Upper lobe of right lung (tissue), 1 donor: ENCODE measurements around the gene HEY2. TPM values are rescaled to one million over a fixed set of nuclear protein-coding genes. Genes with fewer than 3 reads are reported as not detected.

Experiments used
- ATAC-seq: fragments of 200-7000 bp; cut with Tn5 transposase; one replicate; pipeline ENCODE4 v1.9.1; 2020; ENCODE audit warnings: mild to moderate bottlenecking, moderate library complexity
- DNase-seq: peaks from one replicate; pipeline ENCODE4 v3.0.0-alpha.2; 2020
- H3K27ac ChIP-seq: fragments of 200-600 bp; one replicate; pipeline ENCODE4 v1.8.0; 2022
- H3K27me3 ChIP-seq: fragments of 200-600 bp; one replicate; pipeline ENCODE4 v1.8.0; 2022; ENCODE audit warnings: mild to moderate bottlenecking
- H3K36me3 ChIP-seq: fragments of 200-600 bp; one replicate; pipeline ENCODE4 v1.8.0; 2022
- H3K4me1 ChIP-seq: fragments of 200-600 bp; one replicate; pipeline ENCODE4 v1.8.0; 2022
- H3K4me3 ChIP-seq: fragments of 200-600 bp; one replicate; pipeline ENCODE4 v1.8.0; 2022; ENCODE audit warnings: mild to moderate bottlenecking
- H3K9me3 ChIP-seq: fragments of 200-600 bp; one replicate; pipeline ENCODE4 v1.8.0; 2022
- intact Hi-C: fragments of 100-400 bp; cut with DNase I; formaldehyde crosslinking; loops from one replicate; pipeline ENCODE4 v1.11.0; 2022
- total RNA-seq: library from RNA; stranded (reverse); fragmentation: NEBNext Ultra II Directional; extraction: Animal tissue kit (Norgen Biotek cat#: 25700); gene quantifications from one replicate; pipeline ENCODE4 v1.2.1, GENCODE V29; 2021
- TF ChIP-seq, protein P1 (sequence below): fragments of 200-600 bp; IDR thresholded peaks from one replicate; pipeline ENCODE4 v1.8.0; 2022; ENCODE audit warnings: antibody characterized with exemption
- donor health status: DM: no; HTN: yes; CAD: no; lungs with severe emphysema.

Gene HEY2
- total RNA-seq, 1 donor from 2014 or later: 2.2 TPM

DNA sequence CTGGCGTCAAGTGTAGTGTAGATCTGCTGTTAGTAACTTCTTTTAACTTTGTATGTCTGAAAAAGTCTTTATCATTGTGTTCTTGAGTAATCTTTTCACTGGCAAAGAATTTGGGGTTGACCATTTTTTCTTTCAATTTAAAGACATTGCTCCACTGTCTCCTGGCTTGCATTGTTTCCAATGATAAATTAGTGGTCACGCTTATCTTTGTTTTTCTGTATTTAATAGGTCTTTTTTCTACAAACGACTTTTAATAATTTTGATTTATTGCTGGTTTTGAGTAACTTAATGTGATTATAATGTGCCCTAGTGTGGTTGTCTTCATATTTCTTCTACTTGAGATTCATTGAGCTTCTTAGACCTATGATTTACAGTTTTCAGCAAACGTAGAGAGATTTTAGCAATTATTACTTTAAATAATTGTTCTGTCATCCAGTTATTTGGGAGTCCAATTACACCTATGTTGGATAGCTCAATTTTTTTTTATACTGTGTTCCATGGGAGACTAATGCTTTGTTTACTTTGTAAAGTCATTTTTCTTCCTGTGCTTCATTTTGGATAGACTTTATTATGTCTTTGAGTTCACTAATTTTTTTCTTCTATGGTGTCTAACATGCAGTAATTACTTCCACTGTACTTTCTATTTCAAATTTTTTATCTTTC lies 38.3 kb upstream of the HEY2 start:
- TF ChIP-seq, protein P1, sequence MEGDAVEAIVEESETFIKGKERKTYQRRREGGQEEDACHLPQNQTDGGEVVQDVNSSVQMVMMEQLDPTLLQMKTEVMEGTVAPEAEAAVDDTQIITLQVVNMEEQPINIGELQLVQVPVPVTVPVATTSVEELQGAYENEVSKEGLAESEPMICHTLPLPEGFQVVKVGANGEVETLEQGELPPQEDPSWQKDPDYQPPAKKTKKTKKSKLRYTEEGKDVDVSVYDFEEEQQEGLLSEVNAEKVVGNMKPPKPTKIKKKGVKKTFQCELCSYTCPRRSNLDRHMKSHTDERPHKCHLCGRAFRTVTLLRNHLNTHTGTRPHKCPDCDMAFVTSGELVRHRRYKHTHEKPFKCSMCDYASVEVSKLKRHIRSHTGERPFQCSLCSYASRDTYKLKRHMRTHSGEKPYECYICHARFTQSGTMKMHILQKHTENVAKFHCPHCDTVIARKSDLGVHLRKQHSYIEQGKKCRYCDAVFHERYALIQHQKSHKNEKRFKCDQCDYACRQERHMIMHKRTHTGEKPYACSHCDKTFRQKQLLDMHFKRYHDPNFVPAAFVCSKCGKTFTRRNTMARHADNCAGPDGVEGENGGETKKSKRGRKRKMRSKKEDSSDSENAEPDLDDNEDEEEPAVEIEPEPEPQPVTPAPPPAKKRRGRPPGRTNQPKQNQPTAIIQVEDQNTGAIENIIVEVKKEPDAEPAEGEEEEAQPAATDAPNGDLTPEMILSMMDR: no peak
- intact Hi-C loops: no loop called here
- H3K4me3 ChIP-seq: no peak overlapping the region
- no peak overlapping the region for H3K27ac ChIP-seq
- H3K9me3 ChIP-seq: no peaks in the 10 kb centered on the region
- no peaks in the 10 kb centered on the region for H3K4me1 ChIP-seq
- ATAC-seq (no peak), DNase-seq (no peak)
- H3K27me3 ChIP-seq: no peaks in the 10 kb centered on the region
- H3K36me3 ChIP-seq: no peaks in the 10 kb centered on the region

DNA sequence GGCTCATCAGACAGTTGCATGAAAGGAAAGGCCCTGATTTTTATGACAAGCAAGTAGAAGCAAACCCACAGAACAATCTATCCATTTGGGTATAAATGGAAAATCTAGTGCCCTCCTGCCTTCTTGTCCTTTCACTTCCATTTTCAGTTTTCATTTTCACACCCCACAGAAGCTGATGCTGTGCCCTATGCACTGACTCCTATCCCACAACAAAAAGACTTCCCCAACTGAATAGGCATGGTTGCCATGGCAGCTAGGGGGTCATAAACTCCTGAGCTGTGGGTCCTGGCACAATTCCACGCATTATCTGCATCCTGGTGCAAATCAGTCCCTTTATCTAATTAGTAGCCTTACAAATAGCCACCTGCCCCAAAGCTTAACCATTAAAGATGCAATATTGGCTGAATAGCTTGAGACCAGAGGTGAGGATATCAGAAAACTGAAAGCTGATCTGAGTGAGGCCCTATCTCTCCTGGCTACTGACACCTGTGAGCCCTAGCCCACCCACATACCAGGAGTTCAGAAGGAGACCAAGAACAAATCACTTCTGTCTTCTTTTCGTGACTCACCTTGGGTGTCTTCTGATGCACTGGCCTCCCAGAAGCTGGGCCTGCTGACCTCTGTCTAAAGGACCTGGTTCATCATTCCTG lies 34.9 kb upstream of the HEY2 start:
- TF ChIP-seq, protein P1: no peak
- no peak for ATAC-seq

DNA sequence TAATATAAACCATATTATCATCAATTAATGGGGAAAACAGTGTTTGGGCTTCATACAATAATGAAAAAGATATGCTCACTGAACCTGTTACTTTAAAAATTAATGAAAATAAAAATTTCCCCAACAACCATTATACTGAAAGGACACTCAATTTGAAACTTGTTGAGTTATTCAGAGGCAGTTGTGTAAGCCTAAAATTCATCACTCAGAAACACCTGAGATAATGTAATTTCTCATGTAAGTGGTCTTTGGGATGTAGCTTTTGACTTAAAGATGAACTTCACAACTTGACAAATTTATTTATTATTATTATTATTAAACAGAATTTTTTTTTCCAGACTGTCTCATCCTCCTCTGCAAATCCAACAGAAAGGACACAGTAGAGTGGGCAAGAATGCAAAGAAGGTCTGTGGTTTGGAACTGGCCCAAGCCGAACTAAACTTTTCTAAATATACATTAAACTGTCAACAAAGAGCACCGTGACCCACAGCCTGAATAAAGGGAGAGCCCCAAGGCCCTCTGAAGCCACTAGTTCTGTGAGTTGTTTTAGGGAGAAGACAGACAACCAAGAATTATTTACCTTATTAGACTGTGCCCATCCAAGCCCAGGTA lies 32.2 kb upstream of the HEY2 start:
- ATAC-seq: no peak
- H3K9me3 ChIP-seq: no peaks in the 10 kb centered on the region
- intact Hi-C loops: no loop called here
- no peak overlapping the region for H3K4me3 ChIP-seq
- no peaks in the 10 kb centered on the region for H3K36me3 ChIP-seq
- H3K27ac ChIP-seq: no peak overlapping the region
- no peaks in the 10 kb centered on the region for H3K4me1 ChIP-seq
- no peak for DNase-seq
- no peaks in the 10 kb centered on the region for H3K27me3 ChIP-seq
- TF ChIP-seq, protein P1: no peak

More for the DNA sequence above, 34.9 kb upstream of the HEY2 start:
- H3K4me1 ChIP-seq: no peaks in the 10 kb centered on the region
- intact Hi-C loops: no loop called here
- DNase-seq: no peak
- no peaks in the 10 kb centered on the region for H3K9me3 ChIP-seq
- H3K4me3 ChIP-seq: no peak overlapping the region
- H3K36me3 ChIP-seq: no peaks in the 10 kb centered on the region
- H3K27ac ChIP-seq: no peak overlapping the region
- H3K27me3 ChIP-seq: no peaks in the 10 kb centered on the region

DNA sequence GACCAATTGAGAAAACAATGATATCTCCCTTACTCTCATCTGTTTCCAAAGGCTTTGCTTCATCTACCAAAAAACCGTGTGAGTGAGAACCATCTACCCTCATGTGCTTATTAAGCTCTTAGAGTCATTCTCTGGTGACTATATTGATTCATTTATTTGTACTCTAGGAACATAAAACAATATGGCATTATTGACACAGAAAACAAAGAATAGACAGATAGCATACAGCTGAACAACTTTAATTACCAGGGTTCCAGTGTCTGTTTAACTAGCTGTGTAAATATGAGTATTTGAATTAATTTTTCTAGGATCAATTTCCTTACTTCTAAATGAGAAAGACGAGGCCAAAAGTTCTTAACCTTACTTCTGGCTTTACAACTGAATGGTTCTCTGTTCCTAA lies 31.3 kb upstream of the HEY2 start:
- intact Hi-C loops: no loop called here
- Histone ChIP-seq H3K4me3 (no peak overlapping the region), H3K27ac (no peak overlapping the region), H3K9me3 (no peaks in the 10 kb centered on the region), H3K4me1 (no peaks in the 10 kb centered on the region), H3K36me3 (no peaks in the 10 kb centered on the region), H3K27me3 (no peaks in the 10 kb centered on the region)
- ATAC-seq (no peak), DNase-seq (no peak)
- TF ChIP-seq, protein P1: no peak

DNA sequence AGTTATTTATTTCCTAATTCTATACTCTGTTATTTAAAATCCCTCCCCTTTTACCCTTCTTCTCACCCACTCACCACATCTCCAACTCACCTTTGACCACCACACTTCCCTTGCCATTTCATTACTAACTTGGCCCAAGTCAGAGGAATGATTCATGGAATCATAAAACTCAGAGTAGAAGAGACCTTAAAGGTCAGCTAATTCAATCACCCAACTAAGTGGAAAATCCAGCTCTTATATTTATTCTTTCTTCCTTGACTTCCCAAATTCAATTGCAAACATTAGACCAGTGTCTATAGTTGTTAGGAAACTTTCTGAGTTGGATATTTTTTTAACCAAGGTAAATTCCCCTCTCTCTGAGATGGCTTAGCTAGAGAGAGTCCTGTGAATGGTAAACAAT lies 26.5 kb upstream of the HEY2 start:
- TF ChIP-seq, protein P1: no peak
- no peak for ATAC-seq
- peaks cover 3% of the 10 kb centered on the region for H3K27me3 ChIP-seq
- no peak for DNase-seq
- H3K9me3 ChIP-seq: no peaks in the 10 kb centered on the region
- no peak overlapping the region for H3K4me3 ChIP-seq
- no peaks in the 10 kb centered on the region for H3K4me1 ChIP-seq
- no peak overlapping the region for H3K27ac ChIP-seq
- H3K36me3 ChIP-seq: no peaks in the 10 kb centered on the region
- intact Hi-C loops: no loop called here
